ENCODE data around the gene SH2D1B.

DNA sequence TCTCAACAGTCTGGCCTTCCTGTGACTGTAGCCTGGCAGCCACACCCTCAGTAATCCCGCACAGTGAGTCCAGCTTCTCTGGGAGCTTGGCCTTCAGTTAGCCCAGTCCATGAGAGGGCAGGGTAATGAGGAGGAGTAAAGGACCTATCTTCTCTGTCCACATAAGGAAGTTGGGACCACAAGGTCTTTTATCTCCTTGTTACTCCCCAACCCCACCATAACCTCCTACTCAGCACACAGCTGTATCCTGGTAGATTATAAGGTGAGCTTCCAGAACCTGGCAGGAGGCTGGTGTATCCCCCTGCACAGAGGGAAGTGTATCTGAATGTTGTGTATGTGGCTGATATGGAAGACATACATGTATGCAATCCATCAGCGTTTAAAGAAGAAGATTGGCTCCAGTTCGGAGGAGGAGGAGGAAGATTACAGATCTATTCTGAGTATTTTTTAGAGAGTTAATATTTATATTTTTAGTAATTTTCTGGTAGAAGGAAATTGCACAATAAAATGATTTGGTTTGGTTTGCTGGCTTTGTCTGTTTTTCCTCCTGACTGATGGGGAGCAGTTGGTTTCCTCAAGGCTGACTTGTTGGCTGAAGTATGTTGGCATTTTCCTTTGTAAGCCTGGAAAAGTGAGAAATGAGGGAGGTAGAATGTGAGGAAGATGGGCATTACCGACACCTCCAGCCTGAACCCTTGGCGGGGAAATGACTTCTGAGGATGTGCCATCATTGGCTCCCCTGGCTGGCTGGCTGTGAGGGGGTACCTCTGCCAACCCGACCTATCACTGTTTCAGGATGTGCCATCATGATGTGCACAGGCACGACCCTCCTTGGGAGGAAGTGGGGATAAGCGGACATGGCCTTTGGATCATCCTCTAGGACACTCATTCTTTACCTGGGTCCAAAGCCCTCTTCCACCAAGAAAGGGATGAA lies 25.4 kb downstream of the SH2D1B start:
- TF ChIP-seq CBX1 (IDR thresholded peaks at IDR 0.05; ENCODE audit: low read depth) (no peak), NFRKB (IDR thresholded peaks at IDR 0.05; ENCODE audit: low read depth) (0 out of 2 replicates have a peak, but pooled peaks have one; percentile 26), EZH2 (IDR thresholded peaks at IDR 0.05; ENCODE audit: borderline replicate concordance, low read depth, low read length) (peak; percentile 52; the same call in 1 of the 2 replicates), FOSL1 (tag; conservative IDR thresholded peaks at IDR 0.05) (peak; percentile 52; the same call in 1 of the 2 replicates), ETS2 (tag; IDR thresholded peaks at IDR 0.05; ENCODE audit: borderline replicate concordance, poor library complexity, severe bottlenecking) (no peak), NFIC (IDR thresholded peaks at IDR 0.05) (peak; percentile 95), TBL1XR1 (IDR thresholded peaks at IDR 0.05; ENCODE audit: low read length in 2 of 2) (peak; percentile 84 to 95), SRSF7 (optimal IDR thresholded peaks at IDR 0.05; ENCODE audit: low read depth, low read length) (no peak), MTF1 (CRISPR knock-in tag; IDR thresholded peaks at IDR 0.05; ENCODE audit: borderline replicate concordance) (no peak), BRD4 (IDR thresholded peaks at IDR 0.05) (no peak)
- TF ChIP-seq, protein P1, sequence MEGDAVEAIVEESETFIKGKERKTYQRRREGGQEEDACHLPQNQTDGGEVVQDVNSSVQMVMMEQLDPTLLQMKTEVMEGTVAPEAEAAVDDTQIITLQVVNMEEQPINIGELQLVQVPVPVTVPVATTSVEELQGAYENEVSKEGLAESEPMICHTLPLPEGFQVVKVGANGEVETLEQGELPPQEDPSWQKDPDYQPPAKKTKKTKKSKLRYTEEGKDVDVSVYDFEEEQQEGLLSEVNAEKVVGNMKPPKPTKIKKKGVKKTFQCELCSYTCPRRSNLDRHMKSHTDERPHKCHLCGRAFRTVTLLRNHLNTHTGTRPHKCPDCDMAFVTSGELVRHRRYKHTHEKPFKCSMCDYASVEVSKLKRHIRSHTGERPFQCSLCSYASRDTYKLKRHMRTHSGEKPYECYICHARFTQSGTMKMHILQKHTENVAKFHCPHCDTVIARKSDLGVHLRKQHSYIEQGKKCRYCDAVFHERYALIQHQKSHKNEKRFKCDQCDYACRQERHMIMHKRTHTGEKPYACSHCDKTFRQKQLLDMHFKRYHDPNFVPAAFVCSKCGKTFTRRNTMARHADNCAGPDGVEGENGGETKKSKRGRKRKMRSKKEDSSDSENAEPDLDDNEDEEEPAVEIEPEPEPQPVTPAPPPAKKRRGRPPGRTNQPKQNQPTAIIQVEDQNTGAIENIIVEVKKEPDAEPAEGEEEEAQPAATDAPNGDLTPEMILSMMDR (IDR thresholded peaks at IDR 0.05 in 2 of 3, conservative IDR thresholded peaks at IDR 0.05 in 1 of 3; ENCODE audit: insufficient read depth in 2 of 3, low read depth in 1 of 3, low read length in 3 of 3): no peak
- TF ChIP-seq, protein P2, sequence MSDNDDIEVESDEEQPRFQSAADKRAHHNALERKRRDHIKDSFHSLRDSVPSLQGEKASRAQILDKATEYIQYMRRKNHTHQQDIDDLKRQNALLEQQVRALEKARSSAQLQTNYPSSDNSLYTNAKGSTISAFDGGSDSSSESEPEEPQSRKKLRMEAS (CRISPR knock-in tag; IDR thresholded peaks at IDR 0.05): no peak; the same call in 1 of the 2 replicates
- TF ChIP-seq, protein P3, sequence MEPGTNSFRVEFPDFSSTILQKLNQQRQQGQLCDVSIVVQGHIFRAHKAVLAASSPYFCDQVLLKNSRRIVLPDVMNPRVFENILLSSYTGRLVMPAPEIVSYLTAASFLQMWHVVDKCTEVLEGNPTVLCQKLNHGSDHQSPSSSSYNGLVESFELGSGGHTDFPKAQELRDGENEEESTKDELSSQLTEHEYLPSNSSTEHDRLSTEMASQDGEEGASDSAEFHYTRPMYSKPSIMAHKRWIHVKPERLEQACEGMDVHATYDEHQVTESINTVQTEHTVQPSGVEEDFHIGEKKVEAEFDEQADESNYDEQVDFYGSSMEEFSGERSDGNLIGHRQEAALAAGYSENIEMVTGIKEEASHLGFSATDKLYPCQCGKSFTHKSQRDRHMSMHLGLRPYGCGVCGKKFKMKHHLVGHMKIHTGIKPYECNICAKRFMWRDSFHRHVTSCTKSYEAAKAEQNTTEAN (CRISPR knock-in tag; IDR thresholded peaks at IDR 0.05): no peak
